MM.1S (cell line): ENCODE results near the gene HCRTR1.

Experiments used
- CTCF ChIP-seq: fragments of 300-600 bp; sonication (generic); IDR thresholded peaks from 2 replicates; pipeline ENCODE4 v1.5.1; 2016; ENCODE audit warnings: antibody characterized with exemption, low read length, mixed read lengths
- EZH2 ChIP-seq: fragments of 300-600 bp; sonication (generic); optimal IDR thresholded peaks from 2 replicates; pipeline ENCODE3; 2017; ENCODE audit warnings: low read depth, mild to moderate bottlenecking, antibody characterized with exemption, low read length, mixed read lengths

DNA sequence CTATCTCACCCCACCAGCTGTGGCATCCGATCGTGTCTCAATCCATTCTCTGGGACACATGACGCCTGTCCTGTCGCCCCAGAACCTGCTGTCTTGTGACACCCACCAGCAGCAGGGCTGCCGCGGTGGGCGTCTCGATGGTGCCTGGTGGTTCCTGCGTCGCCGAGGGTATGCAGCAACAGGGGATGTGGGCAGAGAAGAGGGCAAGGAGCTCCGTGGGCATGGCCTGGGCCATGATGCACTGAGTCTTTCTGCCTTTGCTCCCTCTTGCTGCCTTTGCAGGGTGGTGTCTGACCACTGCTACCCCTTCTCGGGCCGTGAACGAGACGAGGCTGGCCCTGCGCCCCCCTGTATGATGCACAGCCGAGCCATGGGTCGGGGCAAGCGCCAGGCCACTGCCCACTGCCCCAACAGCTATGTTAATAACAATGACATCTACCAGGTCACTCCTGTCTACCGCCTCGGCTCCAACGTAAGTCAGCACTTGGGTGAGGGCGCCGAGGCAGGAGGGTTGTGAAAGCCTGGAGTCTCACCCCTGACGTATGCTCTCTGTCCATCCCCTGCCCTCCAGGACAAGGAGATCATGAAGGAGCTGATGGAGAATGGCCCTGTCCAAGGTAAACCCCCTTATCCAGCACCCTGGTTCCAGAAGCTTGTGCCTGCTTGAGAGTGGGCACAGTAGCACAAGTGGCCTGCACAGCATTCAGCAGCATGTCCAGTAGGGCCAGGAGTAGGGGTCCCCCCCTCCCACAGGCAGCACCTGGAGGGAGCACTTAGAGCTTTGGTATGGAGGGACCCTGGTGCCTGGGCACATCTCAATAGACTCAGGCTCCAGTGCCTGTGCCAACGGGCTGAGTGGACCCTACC is 32.4 kb upstream of the HCRTR1 start:
- TF ChIP-seq CTCF, result no peak
- no peak for TF ChIP-seq EZH2
